IMR-90 (cell line): ENCODE measurements around the gene ACKR2.

Experiments
- BHLHE40 ChIP-seq: fragments of 150-350 bp; IDR thresholded peaks from 2 replicates; pipeline ENCODE4 v1.6.1; 2016; ENCODE audit warnings: mild to moderate bottlenecking, low read depth, low read length
- CEBPB ChIP-seq: IDR thresholded peaks from 2 replicates; pipeline ENCODE4 v1.6.1; 2012; ENCODE audit warnings: low read depth, low read length, improper control_type of control experiment
- CHD1 ChIP-seq: IDR thresholded peaks from 2 replicates; pipeline ENCODE4 v1.6.1; 2012; ENCODE audit warnings: low read depth, low read length, improper control_type of control experiment
- CTCF ChIP-seq: conservative IDR thresholded peaks from 2 replicates; pipeline ENCODE4 v1.5.1; 2012; ENCODE audit warnings: mild to moderate bottlenecking, low read depth, low read length, improper control_type of control experiment
- ELK1 ChIP-seq: fragments of 150-350 bp; IDR thresholded peaks from 2 replicates; pipeline ENCODE4 v1.6.1; 2016; ENCODE audit warnings: low read depth, mild to moderate bottlenecking, low read length, moderate library complexity, borderline replicate concordance
- FOS ChIP-seq: fragments of 150-350 bp; IDR thresholded peaks from 2 replicates; pipeline ENCODE4 v1.6.1; 2016; ENCODE audit warnings: low read depth, low read length
- MAFK ChIP-seq: IDR thresholded peaks from 2 replicates; pipeline ENCODE4 v1.6.1; 2012; ENCODE audit warnings: low read depth, low read length, improper control_type of control experiment
- MAZ ChIP-seq: IDR thresholded peaks from 2 replicates; pipeline ENCODE4 v1.6.1; 2012; ENCODE audit warnings: low read depth, mild to moderate bottlenecking, low read length, improper control_type of control experiment, moderate library complexity, borderline replicate concordance
- MXI1 ChIP-seq: IDR thresholded peaks from 2 replicates; pipeline ENCODE4 v1.6.1; 2012; ENCODE audit warnings: low read depth, mild to moderate bottlenecking, low read length, moderate library complexity, borderline replicate concordance
- NFE2L2 ChIP-seq: fragments of 150-350 bp; IDR thresholded peaks from 2 replicates; pipeline ENCODE4 v1.6.1; 2016; ENCODE audit warnings: low read depth, mild to moderate bottlenecking, low read length
- POLR2A ChIP-seq: IDR thresholded peaks from 2 replicates; pipeline ENCODE4 v1.6.1; 2012; ENCODE audit warnings: mild to moderate bottlenecking, low read depth, low read length
- RAD21 ChIP-seq: IDR thresholded peaks from 2 replicates; pipeline ENCODE4 v1.6.1; 2012; ENCODE audit warnings: low read length, improper control_type of control experiment
- SMC3 ChIP-seq: fragments of 150-350 bp; IDR thresholded peaks from 2 replicates; pipeline ENCODE4 v1.6.1; 2016; ENCODE audit warnings: low read depth, mild to moderate bottlenecking, antibody characterized with exemption, low read length, moderate library complexity
- USF2 ChIP-seq: fragments of 150-350 bp; IDR thresholded peaks from 2 replicates; pipeline ENCODE4 v1.6.1; 2017; ENCODE audit warnings: mild to moderate bottlenecking, antibody characterized with exemption, low read length, low read depth

- TF ChIP-seq CTCF (no peak), MAFK (no peak), NFE2L2 (no peak), POLR2A (no peak), USF2 (no peak), CEBPB (no peak), BHLHE40 (no peak), SMC3 (no peak), MAZ (no peak), RAD21 (no peak), FOS (no peak), CHD1 (no peak), MXI1 (no peak), ELK1 (no peak)
Measured at GRCh38 chr3:42876940-42877720, 67.9 kb downstream of the ACKR2 start.
